ENCODE results near the gene GABRA5.

DNA sequence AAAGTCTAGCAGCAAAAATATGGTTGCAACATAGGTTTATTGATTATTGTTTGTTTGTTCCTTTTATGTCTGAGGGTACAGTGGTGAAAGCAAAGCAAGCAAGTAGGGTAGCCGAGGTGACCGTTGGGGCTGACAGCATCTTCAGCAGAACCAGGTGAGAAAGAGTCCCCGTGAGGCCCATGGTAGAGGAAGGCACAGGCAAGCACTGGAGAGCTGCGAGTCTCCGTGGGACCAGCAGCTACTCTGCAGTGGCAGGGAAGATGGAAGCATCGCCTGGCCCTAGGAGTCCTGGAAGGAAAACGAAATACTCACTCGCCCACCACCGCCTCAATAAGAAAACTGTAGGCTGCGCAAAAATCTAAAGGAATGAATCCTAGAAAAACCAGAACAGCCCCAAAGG, 25.3 kb upstream of the GABRA5 start:
- no peak for TF ChIP-seq EZH2 (IDR thresholded peaks at IDR 0.05; ENCODE audit: insufficient read depth, poor library complexity, severe bottlenecking)
- no peak for TF ChIP-seq EZH2phosphoT487 (IDR thresholded peaks at IDR 0.05; ENCODE audit: insufficient read depth, low read depth)

Data from GM23248 (cell line).